ENCODE results near the gene SLC35D3.

GRCh38 chr6:136923954-136924673 is 2.0 kb downstream of the SLC35D3 start:
- TF ChIP-seq CTCF (IDR thresholded peaks at IDR 0.05; ENCODE audit: poor library complexity) (no peak), EZH2 (IDR thresholded peaks at IDR 0.05; ENCODE audit: borderline replicate concordance) (no peak), EZH2phosphoT487 (IDR thresholded peaks at IDR 0.05; ENCODE audit: low read depth, severe bottlenecking, unreplicated experiment) (no peak)

Measured in hepatocyte (in vitro differentiated cells).